CD14-positive monocyte (primary cell): Measurements from ENCODE around the gene SFXN2. TPM values are rescaled to one million over a fixed set of nuclear protein-coding genes. Genes with fewer than 3 reads are reported as not detected.

Experiments
- DNase-seq, 3 donors: peaks; one replicate each; pipeline ENCODE4 v3.0.0-alpha.2; 2011 to 2022
- H2AFZ ChIP-seq: 2 replicates; pipeline ENCODE4 v1.6.0; 2012; ENCODE audit warnings: mild to moderate bottlenecking, low read depth, low read length, inconsistent platforms; ENCODE audit not compliant: insufficient read depth, poor library complexity, severe bottlenecking
- H3K27ac ChIP-seq, 2 donors: 1 replicate in 1 of 2; 2 replicates in 1 of 2; pipeline ENCODE4 v1.5.1; 2012 to 2013; ENCODE audit warnings: low read length in 2 of 2, control low read depth in 1 of 2, inconsistent platforms in 1 of 2, low read depth in 1 of 2, mild to moderate bottlenecking in 1 of 2
- H3K27me3 ChIP-seq, 2 donors: one replicate each; pipeline versions ENCODE4 v1.6.0 to v1.6.1; 2011 to 2013; ENCODE audit warnings: low read length in 2 of 2; ENCODE audit not compliant: control insufficient read depth in 2 of 2, insufficient read depth in 2 of 2
- H3K36me3 ChIP-seq, 2 donors: replicated peaks in 1 of 2; 1 replicate in 1 of 2; 2 replicates in 1 of 2; pipeline versions ENCODE4 v1.5.1 to v1.6.1; 2012 to 2013; ENCODE audit warnings: low read length in 2 of 2, control low read depth in 1 of 2, inconsistent platforms in 1 of 2, mild to moderate bottlenecking in 1 of 2; ENCODE audit not compliant: insufficient read depth in 2 of 2, control insufficient read depth in 1 of 2
- H3K4me1 ChIP-seq, 2 donors: 1 replicate in 1 of 2; 2 replicates in 1 of 2; pipeline versions ENCODE4 v1.5.1 to v1.6.1; 2012 to 2013; ENCODE audit warnings: low read length in 2 of 2, control low read depth in 1 of 2, inconsistent platforms in 1 of 2, mild to moderate bottlenecking in 1 of 2, moderate library complexity in 1 of 2; ENCODE audit not compliant: insufficient read depth in 2 of 2, control insufficient read depth in 1 of 2
- H3K4me2 ChIP-seq: replicated peaks from 2 replicates; pipeline ENCODE3; 2012; ENCODE audit warnings: low read length, moderate library complexity, mild to moderate bottlenecking; ENCODE audit not compliant: poor library complexity, severe bottlenecking; ENCODE audit errors: extremely low read depth
- H3K4me3 ChIP-seq, 3 experiments: fragments of 200-600 bp in 1 of 3; sonication (generic) in 1 of 3; replicated peaks in 1 of 3; 1 replicate in 2 of 3; 2 replicates in 1 of 3; pipeline ENCODE4 v1.5.1; 2011 to 2013; ENCODE audit warnings: low read length in 3 of 3, mild to moderate bottlenecking in 3 of 3, control low read depth in 2 of 3, low read depth in 2 of 3, inconsistent platforms in 1 of 3, moderate library complexity in 1 of 3
- H3K79me2 ChIP-seq: 2 replicates; pipeline ENCODE4 v1.6.0; 2012; ENCODE audit warnings: mild to moderate bottlenecking, control low read depth, inconsistent platforms, low read length, moderate library complexity; ENCODE audit not compliant: insufficient read depth
- H3K9ac ChIP-seq: 2 replicates; pipeline ENCODE4 v1.6.0; 2017; ENCODE audit warnings: low read length, mild to moderate bottlenecking; ENCODE audit not compliant: insufficient read depth, poor library complexity, severe bottlenecking
- H3K9me3 ChIP-seq, 2 donors: replicated peaks in 1 of 2; 1 replicate in 1 of 2; 2 replicates in 1 of 2; pipeline versions ENCODE4 v1.5.1 to v1.6.1; 2012 to 2013; ENCODE audit warnings: low read length in 2 of 2, control low read depth in 1 of 2; ENCODE audit not compliant: control insufficient read depth in 1 of 2, insufficient read depth in 1 of 2
- H4K20me1 ChIP-seq: 2 replicates; pipeline ENCODE4 v1.6.0; 2012; ENCODE audit warnings: mild to moderate bottlenecking, low read length, control low read depth, moderate library complexity; ENCODE audit not compliant: insufficient read depth
- H3K27ac Mint-ChIP-seq, 7 donors: one replicate each; pipeline ENCODE4 v1.8.0; 2020; ENCODE audit warnings: mild to moderate bottlenecking in 7 of 7, mixed read lengths in 7 of 7, moderate library complexity in 6 of 7, inconsistent platforms in 2 of 7
- H3K27me3 Mint-ChIP-seq, 3 donors: one replicate each; pipeline ENCODE4 v1.8.0; 2021 to 2022; ENCODE audit warnings: low read depth in 3 of 3, mild to moderate bottlenecking in 3 of 3, mixed read lengths in 3 of 3, moderate library complexity in 3 of 3, inconsistent platforms in 1 of 3
- H3K36me3 Mint-ChIP-seq, 2 donors: one replicate each; pipeline ENCODE4 v1.8.0; 2020; ENCODE audit warnings: mixed read lengths in 2 of 2, inconsistent platforms in 1 of 2, mild to moderate bottlenecking in 1 of 2
- H3K4me1 Mint-ChIP-seq: one replicate; pipeline ENCODE4 v1.8.0; 2020; ENCODE audit warnings: mild to moderate bottlenecking, mixed read lengths
- H3K4me3 Mint-ChIP-seq, 2 donors: one replicate each; pipeline ENCODE4 v1.8.0; 2020; ENCODE audit warnings: mild to moderate bottlenecking in 2 of 2, mixed read lengths in 2 of 2, moderate library complexity in 1 of 2
- H3K9me3 Mint-ChIP-seq, 7 donors: one replicate each; pipeline ENCODE4 v1.8.0; 2020 to 2022; ENCODE audit warnings: mixed read lengths in 7 of 7, mild to moderate bottlenecking in 6 of 7, moderate library complexity in 6 of 7, inconsistent platforms in 2 of 7
- WGBS: methylation state at CpG from one replicate; pipeline ENCODE4 v1.1.5; 2013; ENCODE audit warnings: missing lambda C conversion rate; ENCODE audit not compliant: insufficient coverage; 5-methylcytosine and 5-hydroxymethylcytosine counted together
- intact Hi-C, 2 donors: fragments of 100-400 bp; cut with micrococcal nuclease; formaldehyde crosslinking; loops; one replicate each; pipeline versions ENCODE4 v1.15.0 to v1.15.1; 2023
- polyA plus RNA-seq, 3 donors: library from polyadenylated mRNA; depleted of rRNA in 1 of 3; unstranded in 2 of 3; stranded (reverse) in 1 of 3; fragments of 300-500 nt in 2 of 3; fragments of >200 nt in 1 of 3; fragmentation: Illumina TruSeq in 2 of 3; gene quantifications; 1 replicate in 2 of 3; 2 replicates in 1 of 3; pipeline ENCODE4 v1.2.3, GENCODE V29; 2012 to 2021
- TF ChIP-seq, protein P1 (sequence below): fragments of 200-600 bp; IDR thresholded peaks from one replicate; pipeline ENCODE4 v1.8.0; 2022; ENCODE audit warnings: antibody characterized with exemption, mild to moderate bottlenecking

The SFXN2 gene
- polyA plus RNA-seq, 3 donors, result 1.3 to 2.0 (median 1.8) TPM

DNA sequence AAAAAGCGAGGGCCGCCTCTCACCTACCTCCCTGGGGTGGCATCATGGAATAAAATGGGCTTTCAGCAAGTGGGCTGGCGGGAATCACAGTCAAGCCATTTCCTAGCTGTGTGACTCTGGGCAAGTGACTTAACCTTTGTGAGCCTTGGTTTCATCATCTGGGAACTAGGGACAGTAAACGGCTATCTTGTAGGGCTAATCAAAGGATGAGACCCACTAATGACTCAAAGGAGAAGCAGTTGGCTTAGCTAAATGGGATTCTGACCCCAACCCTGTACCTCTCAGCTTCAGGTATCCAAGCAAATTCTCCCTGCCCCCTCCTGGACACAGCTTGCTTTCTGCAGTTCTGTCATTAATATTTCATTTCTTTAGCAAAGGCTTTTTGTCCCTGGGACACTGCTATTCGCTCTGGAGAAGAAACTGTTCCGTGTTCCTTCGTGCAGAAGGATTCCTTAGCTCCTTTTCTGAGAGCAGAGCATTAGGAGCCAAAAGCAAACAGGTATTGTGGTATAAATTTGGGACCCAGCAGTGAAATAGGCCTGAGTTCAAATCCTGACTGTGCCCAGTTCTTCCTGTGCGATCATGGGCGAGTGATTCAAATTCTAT lies 44.3 kb upstream of the SFXN2 start:
- no peak overlapping the region for H3K4me3 Mint-ChIP-seq
- Histone ChIP-seq H3K36me3 (no peaks in the 10 kb centered on the region), H3K9me3 (no peaks in the 10 kb centered on the region), H3K27ac (no peak overlapping the region), H3K4me2 (no peak overlapping the region), H3K9ac (no peak overlapping the region), H2AFZ (no peak overlapping the region), H4K20me1 (no peaks in the 10 kb centered on the region), H3K79me2 (no peaks in the 10 kb centered on the region), H3K27me3 (no peaks in the 10 kb centered on the region), H3K4me3 (no peak overlapping the region), H3K4me1 (peaks cover 36 to 42% of the 10 kb centered on the region in 2 donors)
- intact Hi-C loops, result no loop called here
- peaks cover 47% of the 10 kb centered on the region for H3K4me1 Mint-ChIP-seq
- DNase-seq, result no peak
- H3K27me3 Mint-ChIP-seq, result peaks cover 2 to 9% (median 6%) of the 10 kb centered on the region in 3 donors
- WGBS, result 80% methylated on average over 4 of the region's 9 CpGs
- no peaks in the 10 kb centered on the region for H3K36me3 Mint-ChIP-seq
- H3K27ac Mint-ChIP-seq, result peak overlapping the region in 2 of 7 donors; percentile 13 to 50
- H3K9me3 Mint-ChIP-seq, result no peaks in the 10 kb centered on the region
- TF ChIP-seq, protein P1, sequence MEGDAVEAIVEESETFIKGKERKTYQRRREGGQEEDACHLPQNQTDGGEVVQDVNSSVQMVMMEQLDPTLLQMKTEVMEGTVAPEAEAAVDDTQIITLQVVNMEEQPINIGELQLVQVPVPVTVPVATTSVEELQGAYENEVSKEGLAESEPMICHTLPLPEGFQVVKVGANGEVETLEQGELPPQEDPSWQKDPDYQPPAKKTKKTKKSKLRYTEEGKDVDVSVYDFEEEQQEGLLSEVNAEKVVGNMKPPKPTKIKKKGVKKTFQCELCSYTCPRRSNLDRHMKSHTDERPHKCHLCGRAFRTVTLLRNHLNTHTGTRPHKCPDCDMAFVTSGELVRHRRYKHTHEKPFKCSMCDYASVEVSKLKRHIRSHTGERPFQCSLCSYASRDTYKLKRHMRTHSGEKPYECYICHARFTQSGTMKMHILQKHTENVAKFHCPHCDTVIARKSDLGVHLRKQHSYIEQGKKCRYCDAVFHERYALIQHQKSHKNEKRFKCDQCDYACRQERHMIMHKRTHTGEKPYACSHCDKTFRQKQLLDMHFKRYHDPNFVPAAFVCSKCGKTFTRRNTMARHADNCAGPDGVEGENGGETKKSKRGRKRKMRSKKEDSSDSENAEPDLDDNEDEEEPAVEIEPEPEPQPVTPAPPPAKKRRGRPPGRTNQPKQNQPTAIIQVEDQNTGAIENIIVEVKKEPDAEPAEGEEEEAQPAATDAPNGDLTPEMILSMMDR, result peak; percentile 2

DNA sequence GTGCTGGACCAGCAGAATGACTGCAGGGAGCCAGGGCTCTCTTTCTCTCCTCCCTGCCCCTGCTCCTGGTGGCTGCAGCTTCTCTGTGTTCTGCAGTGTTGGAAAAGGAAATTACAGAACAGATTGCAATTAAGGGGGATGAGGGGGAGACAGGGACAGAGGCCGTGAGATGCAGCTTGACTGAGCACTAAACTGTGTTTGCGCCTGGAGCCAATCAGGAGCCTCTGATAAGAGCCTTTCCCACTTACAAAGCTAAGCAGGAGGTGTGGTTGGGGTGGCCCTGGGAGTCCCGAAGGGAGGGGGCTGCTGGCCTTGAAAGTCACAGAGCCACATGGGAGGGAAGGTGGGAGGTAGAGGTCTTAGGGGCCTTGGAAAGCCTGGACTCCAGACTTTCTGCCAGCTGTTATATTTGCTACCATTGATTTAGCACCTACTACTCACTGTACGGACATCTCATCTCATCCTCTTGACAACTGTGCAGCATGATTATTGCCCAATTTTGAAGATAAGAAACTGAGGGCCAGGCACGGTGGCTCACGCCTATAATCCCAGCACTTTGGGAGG lies 43.5 kb upstream of the SFXN2 start:
- H3K4me1 Mint-ChIP-seq, result peaks cover 55% of the 10 kb centered on the region
- Histone ChIP-seq H3K9me3 (no peaks in the 10 kb centered on the region), H2AFZ (no peak overlapping the region), H3K9ac (no peak overlapping the region), H3K27me3 (no peaks in the 10 kb centered on the region), H3K4me2 (no peak overlapping the region), H3K4me1 (peaks cover 44 to 49% of the 10 kb centered on the region in 2 donors), H4K20me1 (no peaks in the 10 kb centered on the region), H3K36me3 (no peaks in the 10 kb centered on the region), H3K79me2 (peaks cover 5% of the 10 kb centered on the region), H3K4me3 (no peak overlapping the region), H3K27ac (no peak overlapping the region)
- no peaks in the 10 kb centered on the region for H3K9me3 Mint-ChIP-seq
- WGBS, result 84% methylated on average over 4 of the region's 6 CpGs
- peak overlapping the region in 1 of 7 donors; percentile 20 for H3K27ac Mint-ChIP-seq
- no peaks in the 10 kb centered on the region for H3K36me3 Mint-ChIP-seq
- TF ChIP-seq, protein P1, result no peak
- no peak for DNase-seq
- intact Hi-C loops, result no loop called here
- no peak overlapping the region for H3K4me3 Mint-ChIP-seq
- H3K27me3 Mint-ChIP-seq, result peaks cover 2 to 6% (median 6%) of the 10 kb centered on the region in 3 donors
